Neural cell (in vitro differentiated cells): ENCODE measurements around the gene IL24. TPM values are rescaled to one million over a fixed set of nuclear protein-coding genes. Genes with fewer than 3 reads are reported as not detected.

Experiments
- H2AFZ ChIP-seq: fragments of 200-600, 300-800 bp; sonication (generic), shearing (Covaris generic); 2 replicates; pipeline ENCODE4 v1.6.0; 2014; ENCODE audit warnings: low read depth, mild to moderate bottlenecking, antibody characterized with exemption, low read length, moderate library complexity
- H3F3A ChIP-seq: fragments of 200-600 bp; shearing (Covaris generic); 2 replicates; pipeline ENCODE4 v1.6.1; 2016; ENCODE audit warnings: mild to moderate bottlenecking, moderate library complexity, mixed read lengths, antibody characterized with exemption, low read length; ENCODE audit not compliant: insufficient read depth, poor library complexity, severe bottlenecking
- H3K27ac ChIP-seq: fragments of 200-600, 300-800 bp; sonication (generic), shearing (Covaris generic); 2 replicates; pipeline ENCODE4 v1.5.1; 2014; ENCODE audit warnings: mild to moderate bottlenecking, low read length, moderate library complexity
- H3K27me3 ChIP-seq: fragments of 300-800, 200-600 bp; sonication (generic), shearing (Covaris generic); 2 replicates; pipeline ENCODE4 v1.6.0; 2014; ENCODE audit warnings: mild to moderate bottlenecking, low read depth, low read length, moderate library complexity; ENCODE audit not compliant: insufficient read depth
- H3K36me3 ChIP-seq: fragments of 300-800, 200-600 bp; sonication (generic), shearing (Covaris generic); 2 replicates; pipeline ENCODE4 v1.5.1; 2014; ENCODE audit warnings: mild to moderate bottlenecking, antibody characterized with exemption, low read length, moderate library complexity; ENCODE audit not compliant: insufficient read depth
- H3K4me2 ChIP-seq: fragments of 300-800, 200-600 bp; sonication (generic), shearing (Covaris generic); 2 replicates; pipeline ENCODE4 v1.6.0; 2014; ENCODE audit warnings: mild to moderate bottlenecking, low read length
- H3K4me3 ChIP-seq: fragments of 300-800, 200-600 bp; sonication (generic), shearing (Covaris generic); 2 replicates; pipeline ENCODE4 v1.5.1; 2014; ENCODE audit warnings: mild to moderate bottlenecking, low read length, moderate library complexity
- H3K79me2 ChIP-seq: fragments of 200-600 bp; shearing (Covaris generic); replicated peaks from 2 replicates; pipeline ENCODE4 v1.6.0; 2014; ENCODE audit warnings: mild to moderate bottlenecking, low read length, moderate library complexity; ENCODE audit not compliant: insufficient read depth
- H3K9ac ChIP-seq: fragments of 300-800, 200-600 bp; sonication (generic), shearing (Covaris generic); 2 replicates; pipeline ENCODE4 v1.6.1; 2016; ENCODE audit warnings: mild to moderate bottlenecking, low read length, mixed read lengths
- H3K9me2 ChIP-seq: fragments of 200-600 bp; shearing (Covaris generic); 2 replicates; pipeline ENCODE4 v1.6.1; 2016; ENCODE audit warnings: mild to moderate bottlenecking, low read length, mixed read lengths; ENCODE audit not compliant: insufficient read depth
- H3K9me3 ChIP-seq: fragments of 200-600, 300-800 bp; sonication (generic), shearing (Covaris generic); 2 replicates; pipeline ENCODE4 v1.6.1; 2016; ENCODE audit warnings: mild to moderate bottlenecking, mixed run types, low read length, moderate library complexity, mixed read lengths
- H4K20me1 ChIP-seq: fragments of 200-600 bp; shearing (Covaris generic); 2 replicates; pipeline ENCODE4 v1.6.1; 2016; ENCODE audit warnings: mild to moderate bottlenecking, mixed run types; ENCODE audit not compliant: insufficient read depth
- EP300 ChIP-seq: fragments of 450-650 bp; conservative IDR thresholded peaks from 2 replicates; pipeline ENCODE4 v1.6.1; 2014; ENCODE audit warnings: antibody characterized with exemption, mild to moderate bottlenecking, moderate library complexity; ENCODE audit not compliant: poor library complexity, severe bottlenecking
- EZH2 ChIP-seq: fragments of 200-600, 300-800 bp; shearing (Covaris generic), sonication (generic); IDR thresholded peaks from 2 replicates; pipeline ENCODE4 v1.6.1; 2014; ENCODE audit warnings: antibody characterized with exemption, low read length, borderline replicate concordance, mild to moderate bottlenecking; ENCODE audit not compliant: insufficient read depth, poor library complexity, severe bottlenecking
- MXI1 ChIP-seq: fragments of 450-650 bp; conservative IDR thresholded peaks from 2 replicates; pipeline ENCODE4 v1.6.1; 2014; ENCODE audit warnings: antibody characterized with exemption, mild to moderate bottlenecking; ENCODE audit not compliant: poor library complexity, severe bottlenecking
- POLR2AphosphoS5 ChIP-seq: IDR thresholded peaks from 2 replicates; pipeline ENCODE4 v1.6.1; 2012
- RAD21 ChIP-seq: fragments of 450-650 bp; conservative IDR thresholded peaks from 2 replicates; pipeline ENCODE4 v1.6.1; 2014; ENCODE audit warnings: antibody characterized with exemption, mild to moderate bottlenecking, moderate library complexity
- SMC3 ChIP-seq: fragments of 450-650 bp; conservative IDR thresholded peaks from 2 replicates; pipeline ENCODE4 v1.6.1; 2014; ENCODE audit warnings: antibody characterized with exemption, mild to moderate bottlenecking, moderate library complexity; ENCODE audit not compliant: poor library complexity
- TAF1 ChIP-seq: IDR thresholded peaks from 2 replicates; pipeline ENCODE4 v1.6.1; 2012; ENCODE audit warnings: low read depth
- polyA plus RNA-seq: library from polyadenylated mRNA; depleted of rRNA; stranded (reverse); fragments of >200 nt; gene quantifications from 2 replicates; pipeline ENCODE4 v1.2.3, GENCODE V29; 2014
- TF ChIP-seq, protein P1 (sequence below): fragments of 450-650 bp; IDR thresholded peaks from 2 replicates; pipeline ENCODE4 v1.5.1; 2014; ENCODE audit warnings: antibody characterized with exemption, mild to moderate bottlenecking, moderate library complexity; ENCODE audit not compliant: poor library complexity, severe bottlenecking
- TF ChIP-seq, protein P2 (sequence below): IDR thresholded peaks from 2 replicates; pipeline ENCODE4 v1.6.1; 2012; ENCODE audit warnings: borderline replicate concordance

The IL24 gene
- polyA plus RNA-seq, 1 donor from 2014 or later: not detected

DNA sequence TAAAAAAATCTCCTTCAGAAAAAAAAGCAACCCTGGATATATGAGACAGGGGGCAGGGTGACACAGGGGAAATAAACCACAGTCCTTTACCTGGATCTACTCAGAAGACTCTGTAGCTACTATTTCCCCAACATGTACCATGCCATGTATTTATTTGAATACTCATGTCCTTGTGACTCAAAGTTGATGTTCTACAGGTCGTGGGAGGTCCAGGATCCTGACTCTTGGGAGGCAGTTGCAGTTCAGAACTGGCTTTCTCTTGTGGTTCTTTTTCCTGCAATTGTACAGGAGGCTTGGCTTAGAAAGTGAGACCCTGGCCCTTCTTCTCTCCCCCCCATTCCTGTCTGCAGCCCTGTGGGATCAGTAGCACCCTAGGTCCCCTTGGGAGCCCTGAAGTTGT lies 5.8 kb upstream of the IL24 start:
- TF ChIP-seq, protein P1, sequence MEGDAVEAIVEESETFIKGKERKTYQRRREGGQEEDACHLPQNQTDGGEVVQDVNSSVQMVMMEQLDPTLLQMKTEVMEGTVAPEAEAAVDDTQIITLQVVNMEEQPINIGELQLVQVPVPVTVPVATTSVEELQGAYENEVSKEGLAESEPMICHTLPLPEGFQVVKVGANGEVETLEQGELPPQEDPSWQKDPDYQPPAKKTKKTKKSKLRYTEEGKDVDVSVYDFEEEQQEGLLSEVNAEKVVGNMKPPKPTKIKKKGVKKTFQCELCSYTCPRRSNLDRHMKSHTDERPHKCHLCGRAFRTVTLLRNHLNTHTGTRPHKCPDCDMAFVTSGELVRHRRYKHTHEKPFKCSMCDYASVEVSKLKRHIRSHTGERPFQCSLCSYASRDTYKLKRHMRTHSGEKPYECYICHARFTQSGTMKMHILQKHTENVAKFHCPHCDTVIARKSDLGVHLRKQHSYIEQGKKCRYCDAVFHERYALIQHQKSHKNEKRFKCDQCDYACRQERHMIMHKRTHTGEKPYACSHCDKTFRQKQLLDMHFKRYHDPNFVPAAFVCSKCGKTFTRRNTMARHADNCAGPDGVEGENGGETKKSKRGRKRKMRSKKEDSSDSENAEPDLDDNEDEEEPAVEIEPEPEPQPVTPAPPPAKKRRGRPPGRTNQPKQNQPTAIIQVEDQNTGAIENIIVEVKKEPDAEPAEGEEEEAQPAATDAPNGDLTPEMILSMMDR: no peak
- TF ChIP-seq RAD21 (no peak), MXI1 (no peak), POLR2AphosphoS5 (no peak)
- no peaks in the 10 kb centered on the region for H3K36me3 ChIP-seq
- no peak overlapping the region for H3K4me2 ChIP-seq
- no peak overlapping the region for H3K9ac ChIP-seq
- no peaks in the 10 kb centered on the region for H3K9me3 ChIP-seq
- H3K27me3 ChIP-seq: no peaks in the 10 kb centered on the region
- H3K79me2 ChIP-seq: no peaks in the 10 kb centered on the region
- no peak overlapping the region for H3K27ac ChIP-seq
- no peak overlapping the region for H3K4me3 ChIP-seq
- no peaks in the 10 kb centered on the region for H3K9me2 ChIP-seq
- H2AFZ ChIP-seq: no peak overlapping the region
- no peaks in the 10 kb centered on the region for H4K20me1 ChIP-seq
- H3F3A ChIP-seq: no peaks in the 10 kb centered on the region

- Histone ChIP-seq H3F3A (no peaks in the 10 kb centered on the region), H3K9ac (no peak overlapping the region), H3K9me2 (no peaks in the 10 kb centered on the region), H3K4me2 (no peak overlapping the region), H4K20me1 (no peaks in the 10 kb centered on the region), H3K9me3 (no peaks in the 10 kb centered on the region), H3K79me2 (no peaks in the 10 kb centered on the region), H3K36me3 (no peaks in the 10 kb centered on the region), H3K27ac (no peak overlapping the region), H2AFZ (no peak overlapping the region), H3K4me3 (no peak overlapping the region), H3K27me3 (no peaks in the 10 kb centered on the region)
- TF ChIP-seq EP300 (no peak), TAF1 (no peak)
Observed at GRCh38 chr1:206892351-206892984, 4.8 kb upstream of the IL24 start.

GRCh38 chr1:206893380-206893779 lies 3.9 kb upstream of the IL24 start:
- Histone ChIP-seq H3K4me2 (no peak overlapping the region), H3F3A (no peaks in the 10 kb centered on the region), H2AFZ (no peak overlapping the region), H3K79me2 (no peaks in the 10 kb centered on the region), H3K9ac (no peak overlapping the region), H3K27ac (no peak overlapping the region), H3K36me3 (no peaks in the 10 kb centered on the region), H3K27me3 (no peaks in the 10 kb centered on the region), H3K9me2 (no peaks in the 10 kb centered on the region), H3K4me3 (no peak overlapping the region), H3K9me3 (no peaks in the 10 kb centered on the region), H4K20me1 (no peaks in the 10 kb centered on the region)
- TF ChIP-seq POLR2AphosphoS5 (no peak), SMC3 (no peak), EP300 (no peak), TAF1 (no peak), RAD21 (no peak), MXI1 (no peak), EZH2 (no peak)
- TF ChIP-seq, protein P2, sequence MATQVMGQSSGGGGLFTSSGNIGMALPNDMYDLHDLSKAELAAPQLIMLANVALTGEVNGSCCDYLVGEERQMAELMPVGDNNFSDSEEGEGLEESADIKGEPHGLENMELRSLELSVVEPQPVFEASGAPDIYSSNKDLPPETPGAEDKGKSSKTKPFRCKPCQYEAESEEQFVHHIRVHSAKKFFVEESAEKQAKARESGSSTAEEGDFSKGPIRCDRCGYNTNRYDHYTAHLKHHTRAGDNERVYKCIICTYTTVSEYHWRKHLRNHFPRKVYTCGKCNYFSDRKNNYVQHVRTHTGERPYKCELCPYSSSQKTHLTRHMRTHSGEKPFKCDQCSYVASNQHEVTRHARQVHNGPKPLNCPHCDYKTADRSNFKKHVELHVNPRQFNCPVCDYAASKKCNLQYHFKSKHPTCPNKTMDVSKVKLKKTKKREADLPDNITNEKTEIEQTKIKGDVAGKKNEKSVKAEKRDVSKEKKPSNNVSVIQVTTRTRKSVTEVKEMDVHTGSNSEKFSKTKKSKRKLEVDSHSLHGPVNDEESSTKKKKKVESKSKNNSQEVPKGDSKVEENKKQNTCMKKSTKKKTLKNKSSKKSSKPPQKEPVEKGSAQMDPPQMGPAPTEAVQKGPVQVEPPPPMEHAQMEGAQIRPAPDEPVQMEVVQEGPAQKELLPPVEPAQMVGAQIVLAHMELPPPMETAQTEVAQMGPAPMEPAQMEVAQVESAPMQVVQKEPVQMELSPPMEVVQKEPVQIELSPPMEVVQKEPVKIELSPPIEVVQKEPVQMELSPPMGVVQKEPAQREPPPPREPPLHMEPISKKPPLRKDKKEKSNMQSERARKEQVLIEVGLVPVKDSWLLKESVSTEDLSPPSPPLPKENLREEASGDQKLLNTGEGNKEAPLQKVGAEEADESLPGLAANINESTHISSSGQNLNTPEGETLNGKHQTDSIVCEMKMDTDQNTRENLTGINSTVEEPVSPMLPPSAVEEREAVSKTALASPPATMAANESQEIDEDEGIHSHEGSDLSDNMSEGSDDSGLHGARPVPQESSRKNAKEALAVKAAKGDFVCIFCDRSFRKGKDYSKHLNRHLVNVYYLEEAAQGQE: no peak
- TF ChIP-seq, protein P1: no peak
